22Rv1 (cell line): ENCODE data around the gene GPR139.

Experiments used
- CTCF ChIP-seq: fragments of 450-650 bp; IDR thresholded peaks from 2 replicates; pipeline ENCODE4 v1.5.1; 2017; ENCODE audit warnings: mild to moderate bottlenecking
- ZFX ChIP-seq: fragments of 450-650 bp; IDR thresholded peaks from 2 replicates; pipeline ENCODE4 v1.6.1; 2017; ENCODE audit warnings: antibody characterized with exemption, borderline replicate concordance

DNA sequence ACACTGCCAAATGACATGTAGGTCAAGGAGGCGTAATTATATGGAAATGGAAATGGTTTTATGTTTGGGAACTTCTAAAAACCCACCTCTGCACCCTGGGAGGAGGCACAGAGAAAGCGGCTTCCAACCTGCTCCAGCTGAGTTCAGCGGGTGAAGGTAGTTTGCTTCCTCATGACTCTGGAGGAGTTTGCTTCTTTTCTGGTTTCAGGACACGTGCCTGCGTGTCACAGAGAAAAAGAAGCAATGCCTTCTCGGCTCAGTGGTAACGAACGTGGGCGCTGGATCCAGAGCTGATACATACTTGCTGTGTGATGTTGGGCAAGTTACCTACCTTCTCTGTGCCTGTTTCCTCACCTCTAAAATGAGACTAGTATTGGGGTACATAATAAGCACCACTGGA lies 22.1 kb downstream of the GPR139 start:
- TF ChIP-seq CTCF (no peak), ZFX (no peak)
